Astrocyte of the cerebellum (primary cell): ENCODE measurements around the gene MRC2.

Experiments used
- DNase-seq: peaks from one replicate; pipeline ENCODE4 v3.0.0-alpha.2; 2011; ENCODE audit warnings: low read depth
- H3K4me3 ChIP-seq: 2 replicates; pipeline ENCODE4 v1.5.1; 2011; ENCODE audit warnings: mild to moderate bottlenecking, low read depth, low read length, moderate library complexity
- CTCF ChIP-seq: IDR thresholded peaks from 2 replicates; pipeline ENCODE4 v1.5.1; 2012; ENCODE audit warnings: low read length, low read depth, moderate library complexity, mild to moderate bottlenecking; ENCODE audit errors: missing control alignments
- in situ Hi-C: cut with HindIII; loops from 2 replicates; pipeline ENCODE4 v1.10.0; 2017; ENCODE audit warnings: low sequenced_read_pairs

Gene MRC2

GRCh38 chr17:62673614-62674362, 46.3 kb downstream of the MRC2 start:
- no peak for TF ChIP-seq CTCF
- no peak overlapping the region for H3K4me3 ChIP-seq
- no peak for DNase-seq
- in situ Hi-C loops = no loop called here

GRCh38 chr17:62674363-62674739, 46.9 kb downstream of the MRC2 start:
- no peak overlapping the region for H3K4me3 ChIP-seq
- no peak for DNase-seq
- no peak for TF ChIP-seq CTCF
- in situ Hi-C loops = no loop called here

- no peak overlapping the region for H3K4me3 ChIP-seq
- DNase-seq = no peak
- no peak for TF ChIP-seq CTCF
- in situ Hi-C loops = no loop called here
These were observed 47.4 kb downstream of the MRC2 start for GRCh38 chr17:62674841-62675240.

GRCh38 chr17:62675260-62675659, 47.8 kb downstream of the MRC2 start:
- TF ChIP-seq CTCF = no peak
- no peak for DNase-seq

GRCh38 chr17:62675701-62676100, 48.2 kb downstream of the MRC2 start:
- in situ Hi-C loops = no loop called here
- DNase-seq = no peak
- no peak overlapping the region for H3K4me3 ChIP-seq
- TF ChIP-seq CTCF = no peak

More at GRCh38 chr17:62675260-62675659, 47.8 kb downstream of the MRC2 start:
- in situ Hi-C loops = no loop called here
- no peak overlapping the region for H3K4me3 ChIP-seq

- in situ Hi-C loops = no loop called here
- TF ChIP-seq CTCF = no peak
- no peak for DNase-seq
- no peak overlapping the region for H3K4me3 ChIP-seq
These were observed 48.9 kb downstream of the MRC2 start for GRCh38 chr17:62676231-62676943.
